CD4-positive, alpha-beta T cell (primary cell): ENCODE results near the gene PRXL2B. TPM values are rescaled to one million over a fixed set of nuclear protein-coding genes. Genes with fewer than 3 reads are reported as not detected.
"Not testable (repeated sequence)": the region's sequence is repeated elsewhere in the genome, so short reads cannot be mapped to it uniquely, and the experiment has no call there.

ENCODE experiments used
- ATAC-seq: fragments of 200-7000 bp; cut with Tn5 transposase; one replicate; pipeline ENCODE4 v1.10.0; 2022; ENCODE audit warnings: mild to moderate bottlenecking; ENCODE audit not compliant: poor library complexity
- CTCF ChIA-PET: fragments of 350-600 bp; sonication (Branson Sonifier 250); formaldehyde crosslinking; loops from one replicate; lab custom pipeline; 2021; ENCODE audit warnings: antibody characterized with exemption, inconsistent platforms; lab: Charles Lee
- POLR2A ChIA-PET: fragments of 350-600 bp; sonication (Branson Sonifier 250); formaldehyde crosslinking; loops from one replicate; lab custom pipeline; 2021; ENCODE audit warnings: antibody characterized with exemption, inconsistent platforms; lab: Charles Lee
- DNase-seq, 14 experiments: peaks; one replicate each; pipeline ENCODE4 v3.0.0-alpha.2; 2013 to 2020; ENCODE audit warnings: mixed read lengths in 2 of 14
- H3K27ac ChIP-seq, 2 donors: one replicate each; pipeline versions ENCODE4 v1.5.1 to v1.7.0; 2013; ENCODE audit warnings: low read length in 2 of 2, low read depth in 1 of 2, mild to moderate bottlenecking in 1 of 2
- H3K27me3 ChIP-seq, 2 experiments: 1 replicate in 1 of 2; 2 replicates in 1 of 2; pipeline versions ENCODE4 v1.6.1 to v1.7.0; 2013; ENCODE audit warnings: low read length in 2 of 2, control low read depth in 1 of 2, mild to moderate bottlenecking in 1 of 2, moderate library complexity in 1 of 2; ENCODE audit not compliant: insufficient read depth in 2 of 2, control insufficient read depth in 1 of 2
- H3K36me3 ChIP-seq: one replicate; pipeline ENCODE4 v1.6.1; 2013; ENCODE audit warnings: low read length, control low read depth; ENCODE audit not compliant: insufficient read depth
- H3K4me1 ChIP-seq: one replicate; pipeline ENCODE4 v1.6.1; 2013; ENCODE audit warnings: low read length, control low read depth; ENCODE audit not compliant: insufficient read depth
- H3K4me3 ChIP-seq: one replicate; pipeline ENCODE4 v1.5.1; 2013; ENCODE audit warnings: mild to moderate bottlenecking, low read length, moderate library complexity
- H3K9me3 ChIP-seq, 2 experiments: 1 replicate in 1 of 2; 2 replicates in 1 of 2; pipeline versions ENCODE4 v1.6.1 to v1.7.0; 2013; ENCODE audit warnings: low read length in 2 of 2, mild to moderate bottlenecking in 2 of 2, control low read depth in 1 of 2, moderate library complexity in 1 of 2; ENCODE audit not compliant: control insufficient read depth in 1 of 2, insufficient read depth in 1 of 2
- H3K27ac Mint-ChIP-seq: one replicate; pipeline ENCODE4 v1.8.0; 2020; ENCODE audit warnings: mixed read lengths
- H3K27me3 Mint-ChIP-seq: one replicate; pipeline ENCODE4 v1.8.0; 2021; ENCODE audit warnings: mixed read lengths
- H3K36me3 Mint-ChIP-seq: one replicate; pipeline ENCODE4 v1.8.0; 2021; ENCODE audit warnings: low read depth, mixed read lengths
- H3K4me1 Mint-ChIP-seq: one replicate; pipeline ENCODE4 v1.8.0; 2021; ENCODE audit warnings: low read depth, mixed read lengths
- H3K4me3 Mint-ChIP-seq: one replicate; pipeline ENCODE4 v1.8.0; 2020; ENCODE audit warnings: mild to moderate bottlenecking, mixed read lengths
- H3K9me3 Mint-ChIP-seq: one replicate; pipeline ENCODE4 v1.8.0; 2020; ENCODE audit warnings: mixed read lengths
- CTCF ChIP-seq: fragments of 200-600 bp; IDR thresholded peaks from one replicate; pipeline ENCODE4 v1.8.0; 2022; ENCODE audit warnings: antibody characterized with exemption, mild to moderate bottlenecking
- intact Hi-C, 2 experiments: fragments of 100-400 bp; cut with DNase I in 1 of 2; cut with micrococcal nuclease in 1 of 2; formaldehyde crosslinking; loops; one replicate each; pipeline versions ENCODE4 v1.15.1 to v1.9.0; 2023 to 2025; cut with DNase I, micrococcal nuclease
- total RNA-seq, 174 experiments: library from RNA in 2 of 174; stranded (reverse) in 2 of 174; gene quantifications; one replicate each; pipeline ENCODE4 v1.2.3 and lab custom pipeline; 2021 to 2026

Gene PRXL2B
- total RNA-seq, 2 experiments from 2014 or later: 11.0 to 12.8 TPM

- ATAC-seq: no peak
- no peak overlapping the region for H3K27ac ChIP-seq
- H3K9me3 Mint-ChIP-seq: no peaks in the 10 kb centered on the region
- peaks cover 14% of the 10 kb centered on the region for H3K36me3 ChIP-seq
- ChIA-PET POLR2A (no interaction called here), CTCF (no interaction called here)
- peaks cover under 1% of the 10 kb centered on the region for H3K4me1 ChIP-seq
- peaks cover 4% of the 10 kb centered on the region for H3K36me3 Mint-ChIP-seq
- H3K9me3 ChIP-seq: no peaks in the 10 kb centered on the region
- H3K27me3 Mint-ChIP-seq: no peaks in the 10 kb centered on the region
- no peak for DNase-seq
- no peaks in the 10 kb centered on the region for H3K4me1 Mint-ChIP-seq
- TF ChIP-seq CTCF: no peak
- H3K27ac Mint-ChIP-seq: no peak overlapping the region
- H3K4me3 Mint-ChIP-seq: no peak overlapping the region
- intact Hi-C loops: no loop called here
- no peaks in the 10 kb centered on the region for H3K27me3 ChIP-seq
- H3K4me3 ChIP-seq: no peak overlapping the region
These were observed 19.4 kb upstream of the PRXL2B start for GRCh38 chr1:2567083-2567679.

GRCh38 chr1:2568187-2568816 is 18.3 kb upstream of the PRXL2B start:
- H3K27ac ChIP-seq, H3K27ac Mint-ChIP-seq, H3K27me3 ChIP-seq, intact Hi-C loops, H3K36me3 Mint-ChIP-seq, H3K4me1 Mint-ChIP-seq, H3K27me3 Mint-ChIP-seq, DNase-seq, ATAC-seq, H3K4me3 Mint-ChIP-seq, POLR2A ChIA-PET, H3K9me3 ChIP-seq, H3K36me3 ChIP-seq, H3K4me3 ChIP-seq, H3K9me3 Mint-ChIP-seq, CTCF ChIA-PET, H3K4me1 ChIP-seq: not testable (repeated sequence)

- intact Hi-C loops: no loop called here
- Mint-ChIP-seq H3K27ac (no peak overlapping the region), H3K4me1 (peaks cover 7% of the 10 kb centered on the region), H3K27me3 (no peaks in the 10 kb centered on the region), H3K36me3 (no peaks in the 10 kb centered on the region), H3K9me3 (no peaks in the 10 kb centered on the region), H3K4me3 (no peak overlapping the region)
- Histone ChIP-seq H3K4me1 (no peaks in the 10 kb centered on the region), H3K27me3 (no peaks in the 10 kb centered on the region), H3K27ac (no peak overlapping the region), H3K36me3 (no peaks in the 10 kb centered on the region), H3K9me3 (peaks cover 0 to 6% of the 10 kb centered on the region in 2 experiments), H3K4me3 (no peak overlapping the region)
- TF ChIP-seq CTCF: no peak
- DNase-seq: no peak
- no peak for ATAC-seq
- ChIA-PET CTCF (no interaction called here), POLR2A (interaction anchor here (1.0 to 1.3 kb wide), 2 partner anchors 13 to 17 kb away, joined by 3 to 6 read pairs; partner anchors contain the start of genes PRXL2B and TNFRSF14)
These were observed 17.5 kb upstream of the PRXL2B start for GRCh38 chr1:2569060-2569459.

- H3K27ac ChIP-seq, ATAC-seq, H3K9me3 ChIP-seq, H3K27me3 ChIP-seq, H3K27me3 Mint-ChIP-seq, H3K4me3 Mint-ChIP-seq, H3K4me1 Mint-ChIP-seq, H3K4me1 ChIP-seq, H3K4me3 ChIP-seq, CTCF ChIA-PET, H3K36me3 Mint-ChIP-seq, H3K36me3 ChIP-seq, H3K9me3 Mint-ChIP-seq, DNase-seq, H3K27ac Mint-ChIP-seq, intact Hi-C loops: not testable (repeated sequence)
- POLR2A ChIA-PET: interaction anchor here (1.0 to 1.3 kb wide), 2 partner anchors 14 to 16 kb away, joined by 3 to 6 read pairs; partner anchors contain the start of genes PRXL2B and TNFRSF14
These were observed 16.9 kb upstream of the PRXL2B start for GRCh38 chr1:2569703-2570102.
